ENCODE measurements around the gene LY9.

DNA sequence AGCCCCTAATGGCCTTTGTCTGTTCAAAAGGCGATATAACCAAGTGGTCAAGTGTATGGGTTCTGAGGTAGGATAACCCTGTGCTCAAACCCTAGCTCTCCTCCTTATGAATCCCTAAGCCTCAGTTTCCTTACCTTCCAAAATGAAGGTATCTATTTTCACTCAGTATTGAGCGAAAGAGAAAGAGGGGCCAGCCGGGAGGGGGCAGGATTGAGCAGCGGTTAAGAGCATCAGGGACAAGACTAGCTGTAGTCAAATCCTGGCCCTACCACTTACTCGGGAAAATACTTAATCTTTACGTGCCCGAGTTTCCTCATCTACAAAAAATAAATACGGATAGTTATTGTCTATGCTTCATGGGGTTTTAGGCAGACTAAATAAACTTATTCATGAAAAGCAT, 25.7 kb downstream of the LY9 start:
- TF ChIP-seq, protein P1, sequence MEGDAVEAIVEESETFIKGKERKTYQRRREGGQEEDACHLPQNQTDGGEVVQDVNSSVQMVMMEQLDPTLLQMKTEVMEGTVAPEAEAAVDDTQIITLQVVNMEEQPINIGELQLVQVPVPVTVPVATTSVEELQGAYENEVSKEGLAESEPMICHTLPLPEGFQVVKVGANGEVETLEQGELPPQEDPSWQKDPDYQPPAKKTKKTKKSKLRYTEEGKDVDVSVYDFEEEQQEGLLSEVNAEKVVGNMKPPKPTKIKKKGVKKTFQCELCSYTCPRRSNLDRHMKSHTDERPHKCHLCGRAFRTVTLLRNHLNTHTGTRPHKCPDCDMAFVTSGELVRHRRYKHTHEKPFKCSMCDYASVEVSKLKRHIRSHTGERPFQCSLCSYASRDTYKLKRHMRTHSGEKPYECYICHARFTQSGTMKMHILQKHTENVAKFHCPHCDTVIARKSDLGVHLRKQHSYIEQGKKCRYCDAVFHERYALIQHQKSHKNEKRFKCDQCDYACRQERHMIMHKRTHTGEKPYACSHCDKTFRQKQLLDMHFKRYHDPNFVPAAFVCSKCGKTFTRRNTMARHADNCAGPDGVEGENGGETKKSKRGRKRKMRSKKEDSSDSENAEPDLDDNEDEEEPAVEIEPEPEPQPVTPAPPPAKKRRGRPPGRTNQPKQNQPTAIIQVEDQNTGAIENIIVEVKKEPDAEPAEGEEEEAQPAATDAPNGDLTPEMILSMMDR (IDR thresholded peaks at IDR 0.05), result no peak
- TF ChIP-seq EP300 (IDR thresholded peaks at IDR 0.05) (no peak), POLR2AphosphoS5 (IDR thresholded peaks at IDR 0.05) (no peak), POLR2A (IDR thresholded peaks at IDR 0.05) (no peak)

Measured in upper lobe of left lung (tissue), 4 donors.